Suprapubic skin (tissue), 3 donors: ENCODE results near the gene XIAP.

ENCODE experiments used
- CTCF ChIP-seq, 2 donors: fragments of 200-600 bp in 1 of 2; fragments of 450-650 bp in 1 of 2; sonication (generic) in 1 of 2; IDR thresholded peaks; one replicate each; pipeline ENCODE4 v1.5.1; 2016 to 2019; ENCODE audit warnings: antibody characterized with exemption in 2 of 2, mild to moderate bottlenecking in 1 of 2, moderate library complexity in 1 of 2
- EP300 ChIP-seq: sonication (generic); formaldehyde crosslinking; IDR thresholded peaks from one replicate; pipeline ENCODE4 v1.6.1; 2017; ENCODE audit warnings: antibody characterized with exemption
- POLR2A ChIP-seq, 2 donors: fragments of 450-650 bp; IDR thresholded peaks; one replicate each; pipeline ENCODE4 v1.6.1; 2017; ENCODE audit warnings: antibody characterized with exemption in 2 of 2, mild to moderate bottlenecking in 2 of 2, moderate library complexity in 2 of 2

- TF ChIP-seq CTCF (IDR thresholded peaks at IDR 0.05) (no peak), POLR2A (IDR thresholded peaks at IDR 0.05) (no peak), EP300 (no peak)
Measured at GRCh38 chrX:123960956-123961267, 101.1 kb downstream of the XIAP start.
